Upper lobe of left lung (tissue), 6 donors: Measurements from ENCODE around the gene ARHGDIA. TPM values are rescaled to one million over a fixed set of nuclear protein-coding genes. Genes with fewer than 3 reads are reported as not detected.
A peak's percentile ranks its signal among the peaks of the same experiment; 100 is the strongest.

Experiments
- ATAC-seq, 2 donors: fragments of 200-7000 bp; cut with Tn5 transposase; one replicate each; pipeline ENCODE4 v1.9.1; 2022; ENCODE audit warnings: mild to moderate bottlenecking in 2 of 2, moderate library complexity in 2 of 2; ENCODE audit not compliant: low FRiP score in 2 of 2
- DNase-seq, 2 donors: peaks; one replicate each; pipeline ENCODE4 v3.0.0-alpha.2; 2019 to 2020
- H3K27ac ChIP-seq, 4 donors: fragments of 200-600 bp; sonication (generic); one replicate each; pipeline ENCODE4 v1.5.1; 2016 to 2019
- H3K27me3 ChIP-seq, 4 donors: fragments of 200-600 bp; sonication (generic); one replicate each; pipeline ENCODE4 v1.5.1; 2017 to 2019
- H3K36me3 ChIP-seq, 4 donors: fragments of 200-600 bp; sonication (generic); one replicate each; pipeline ENCODE4 v1.5.1; 2016 to 2019
- H3K4me1 ChIP-seq, 4 donors: fragments of 200-600 bp; sonication (generic); one replicate each; pipeline ENCODE4 v1.5.1; 2018 to 2019
- H3K4me3 ChIP-seq, 4 donors: fragments of 200-600 bp; sonication (generic); one replicate each; pipeline ENCODE4 v1.5.1; 2017 to 2019; ENCODE audit warnings: mild to moderate bottlenecking in 2 of 4, moderate library complexity in 1 of 4
- H3K9me3 ChIP-seq, 4 donors: fragments of 200-600 bp; sonication (generic); one replicate each; pipeline ENCODE4 v1.5.1; 2018 to 2019
- CTCF ChIP-seq, 6 experiments: fragments of 450-650 bp in 4 of 6; fragments of 200-600 bp in 2 of 6; sonication (generic) in 2 of 6; IDR thresholded peaks; one replicate each; pipeline ENCODE4 v1.5.1; 2016 to 2019; ENCODE audit warnings: antibody characterized with exemption in 6 of 6
- EP300 ChIP-seq, 4 donors: sonication (generic); formaldehyde crosslinking; IDR thresholded peaks; one replicate each; pipeline ENCODE4 v1.5.1; 2017; ENCODE audit warnings: antibody characterized with exemption in 4 of 4, control low read depth in 2 of 4
- POLR2A ChIP-seq, 4 donors: fragments of 450-650 bp; IDR thresholded peaks; one replicate each; pipeline ENCODE4 v1.5.1; 2016 to 2017; ENCODE audit warnings: antibody characterized with exemption in 4 of 4, mild to moderate bottlenecking in 2 of 4
- POLR2AphosphoS5 ChIP-seq, 2 donors: sonication (generic); formaldehyde crosslinking; IDR thresholded peaks; one replicate each; pipeline ENCODE4 v1.5.1; 2017; ENCODE audit warnings: antibody characterized with exemption in 2 of 2
- WGBS, 2 donors: methylation state at CpG; one replicate each; pipeline ENCODE4 v1.1.5; 2017 to 2018; 5-methylcytosine and 5-hydroxymethylcytosine counted together
- total RNA-seq, 6 donors: library from RNA; depleted of rRNA in 4 of 6; stranded (reverse); fragments of >200 nt in 4 of 6; gene quantifications; one replicate each; pipeline versions ENCODE4 v1.1.0 to v1.2.1, GENCODE V29; 2016 to 2021
- donor health status: DM: no; HTN: no; CAD: no; lungs with moderate emphysema.
- donor health status: DM: no; HTN: yes; CAD: no; lungs with severe emphysema.

ARHGDIA gene
- total RNA-seq, 6 donors from 2014 or later: 171 to 522 (median 302) TPM

GRCh38 chr17:81828656-81829055 lies 42.5 kb downstream of the ARHGDIA start:
- TF ChIP-seq EP300 (IDR thresholded peaks at IDR 0.05) (no peak), POLR2A (IDR thresholded peaks at IDR 0.05) (no peak), POLR2AphosphoS5 (IDR thresholded peaks at IDR 0.05) (no peak), CTCF (IDR thresholded peaks at IDR 0.05) (no peak)
- Histone ChIP-seq H3K4me3 (no peak overlapping the region), H3K36me3 (peaks cover 0 to 10% (median 7%) of the 10 kb centered on the region in 4 donors), H3K27ac (peak overlapping the region in 3 of 4 donors; percentile 0 to 42 (median 7)), H3K27me3 (no peaks in the 10 kb centered on the region), H3K4me1 (peaks cover 14 to 46% (median 27%) of the 10 kb centered on the region in 4 donors), H3K9me3 (no peaks in the 10 kb centered on the region)
- DNase-seq (no peak), ATAC-seq (no peak)
- 78 to 92% methylated on average over 6 to 7 of the region's 7 CpGs for WGBS, 2 donors

- Histone ChIP-seq H3K4me3 (no peak overlapping the region), H3K27ac (no peak overlapping the region), H3K4me1 (peaks cover 17 to 41% (median 27%) of the 10 kb centered on the region in 4 donors), H3K36me3 (peaks cover 0 to 26% (median 14%) of the 10 kb centered on the region in 4 donors), H3K27me3 (no peaks in the 10 kb centered on the region), H3K9me3 (no peaks in the 10 kb centered on the region)
- DNase-seq: no peak
- TF ChIP-seq CTCF (IDR thresholded peaks at IDR 0.05): no peak
- no peak for TF ChIP-seq POLR2A (IDR thresholded peaks at IDR 0.05)
- no peak for TF ChIP-seq POLR2AphosphoS5 (IDR thresholded peaks at IDR 0.05)
- no peak for TF ChIP-seq EP300 (IDR thresholded peaks at IDR 0.05)
- 85 to 88% methylated on average over 9 to 11 of the region's 11 CpGs for WGBS, 2 donors
- no peak for ATAC-seq
These were observed 45.2 kb downstream of the ARHGDIA start for GRCh38 chr17:81825841-81826466.

- DNase-seq: no peak
- peaks cover 0 to 26% (median 14%) of the 10 kb centered on the region in 4 donors for H3K36me3 ChIP-seq
- no peaks in the 10 kb centered on the region for H3K27me3 ChIP-seq
- no peak overlapping the region for H3K27ac ChIP-seq
- peaks cover 17 to 34% (median 27%) of the 10 kb centered on the region in 4 donors for H3K4me1 ChIP-seq
- no peaks in the 10 kb centered on the region for H3K9me3 ChIP-seq
- H3K4me3 ChIP-seq: no peak overlapping the region
- TF ChIP-seq CTCF (IDR thresholded peaks at IDR 0.05) (no peak), EP300 (IDR thresholded peaks at IDR 0.05) (no peak), POLR2AphosphoS5 (IDR thresholded peaks at IDR 0.05) (no peak), POLR2A (IDR thresholded peaks at IDR 0.05) (no peak)
- 95% methylated on average over 8 of the region's 11 CpGs; no CpG with 5 or more reads in 1 of the 2 donors for WGBS, 2 donors
- no peak for ATAC-seq
These were observed 46.5 kb downstream of the ARHGDIA start for GRCh38 chr17:81824595-81824994.

- H3K4me1 ChIP-seq: peaks cover 17 to 29% (median 25%) of the 10 kb centered on the region in 4 donors
- ATAC-seq: no peak
- no peak for TF ChIP-seq EP300 (IDR thresholded peaks at IDR 0.05)
- no peak for TF ChIP-seq POLR2AphosphoS5 (IDR thresholded peaks at IDR 0.05)
- TF ChIP-seq POLR2A (IDR thresholded peaks at IDR 0.05): no peak
- TF ChIP-seq CTCF (IDR thresholded peaks at IDR 0.05): no peak
- H3K9me3 ChIP-seq: no peaks in the 10 kb centered on the region
- H3K36me3 ChIP-seq: peaks cover 0 to 26% (median 14%) of the 10 kb centered on the region in 4 donors
- H3K4me3 ChIP-seq: no peak overlapping the region
- 90 to 91% methylated on average over 21 to 33 of the region's 33 CpGs for WGBS, 2 donors
- H3K27ac ChIP-seq: no peak overlapping the region
- peak in 1 of 2 donors; percentile 75 for DNase-seq
- no peaks in the 10 kb centered on the region for H3K27me3 ChIP-seq
These were observed 47.2 kb downstream of the ARHGDIA start for GRCh38 chr17:81823820-81824550.
